GM19467 (cell line): ENCODE data around the gene NTF3.

Experiments
- ATAC-seq: cut with Tn5 transposase; IDR thresholded peaks from one replicate; pipeline ENCODE4 v1.9.1; 2021; ENCODE audit warnings: mild to moderate bottlenecking, moderate library complexity; ENCODE audit not compliant: unreplicated experiment

Gene NTF3

DNA sequence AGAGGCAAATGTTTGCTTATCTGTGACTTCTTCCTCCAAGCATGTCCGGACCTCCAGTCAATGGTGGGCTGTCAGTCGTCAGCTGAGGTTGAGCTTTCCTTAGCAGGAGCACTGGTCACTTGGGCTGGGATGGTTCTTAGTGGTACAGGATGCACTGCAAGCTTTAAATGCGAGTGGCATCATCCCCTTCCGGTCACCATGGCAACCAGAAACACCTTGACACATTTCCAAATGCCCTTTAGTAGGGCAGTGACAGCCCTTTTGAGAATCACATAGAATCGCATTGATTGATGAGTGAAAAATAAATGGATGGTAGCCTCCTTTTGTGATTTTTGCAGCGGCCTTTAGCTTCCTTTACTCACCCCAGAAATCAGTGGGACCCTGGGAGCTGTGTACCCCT lies 24.1 kb downstream of the NTF3 start:
- no peak for ATAC-seq

DNA sequence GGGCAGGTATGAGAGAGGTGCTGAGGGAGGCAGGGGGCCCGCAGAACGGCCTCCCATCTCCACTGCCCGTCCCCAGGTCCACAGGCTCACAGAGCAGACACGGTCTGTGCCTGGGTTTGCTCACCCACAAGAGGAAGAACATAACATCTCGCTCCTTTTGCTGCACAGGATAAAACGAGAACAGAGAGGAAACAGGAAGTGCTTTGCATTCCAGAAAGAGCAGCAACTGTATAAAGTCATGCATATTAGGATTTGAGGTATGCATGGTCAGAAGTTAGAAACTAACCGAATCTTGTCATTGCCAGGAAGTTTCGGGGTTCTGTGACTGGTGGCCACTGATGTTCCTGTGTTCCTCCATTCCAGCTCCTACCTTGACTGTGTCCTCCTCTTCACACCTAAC lies 25.0 kb downstream of the NTF3 start:
- no peak for ATAC-seq

DNA sequence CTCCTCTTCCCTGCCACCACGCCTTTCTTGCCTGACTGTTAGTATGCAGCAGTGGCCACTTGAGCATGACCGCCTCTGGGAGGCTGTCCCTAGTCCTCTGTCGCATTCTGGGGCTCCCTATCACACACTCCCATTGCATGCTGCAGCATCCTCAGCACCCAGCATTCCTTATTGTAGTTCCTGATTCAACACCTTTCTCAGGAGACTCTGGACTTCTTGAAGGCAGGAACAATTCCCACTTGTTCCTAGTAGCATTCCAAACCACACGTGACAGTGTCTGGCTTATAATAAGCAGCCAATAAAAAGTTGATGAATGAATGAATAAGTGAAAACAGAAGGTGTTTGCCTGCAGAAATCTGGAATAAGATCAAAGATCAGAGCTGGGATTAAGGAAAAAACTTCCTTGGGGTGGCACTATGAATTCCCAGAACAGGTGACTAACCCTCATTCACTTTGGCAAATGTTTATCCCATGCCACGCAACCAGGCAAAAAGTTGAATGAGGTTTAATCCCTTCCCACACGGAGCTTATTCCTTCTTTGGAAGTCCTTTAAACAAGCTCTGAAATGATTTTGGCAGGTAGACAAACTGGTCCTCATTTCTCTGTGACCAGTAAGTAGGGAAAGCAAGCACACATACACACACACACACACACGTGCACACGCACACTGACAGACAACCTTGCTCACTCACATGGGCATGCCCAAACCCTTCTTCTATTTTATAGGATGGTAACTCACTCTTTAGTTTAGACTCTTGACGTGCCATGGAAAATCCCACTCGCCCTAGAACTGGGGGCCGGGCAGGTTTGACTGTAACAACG lies 26.5 kb downstream of the NTF3 start:
- ATAC-seq: no peak

DNA sequence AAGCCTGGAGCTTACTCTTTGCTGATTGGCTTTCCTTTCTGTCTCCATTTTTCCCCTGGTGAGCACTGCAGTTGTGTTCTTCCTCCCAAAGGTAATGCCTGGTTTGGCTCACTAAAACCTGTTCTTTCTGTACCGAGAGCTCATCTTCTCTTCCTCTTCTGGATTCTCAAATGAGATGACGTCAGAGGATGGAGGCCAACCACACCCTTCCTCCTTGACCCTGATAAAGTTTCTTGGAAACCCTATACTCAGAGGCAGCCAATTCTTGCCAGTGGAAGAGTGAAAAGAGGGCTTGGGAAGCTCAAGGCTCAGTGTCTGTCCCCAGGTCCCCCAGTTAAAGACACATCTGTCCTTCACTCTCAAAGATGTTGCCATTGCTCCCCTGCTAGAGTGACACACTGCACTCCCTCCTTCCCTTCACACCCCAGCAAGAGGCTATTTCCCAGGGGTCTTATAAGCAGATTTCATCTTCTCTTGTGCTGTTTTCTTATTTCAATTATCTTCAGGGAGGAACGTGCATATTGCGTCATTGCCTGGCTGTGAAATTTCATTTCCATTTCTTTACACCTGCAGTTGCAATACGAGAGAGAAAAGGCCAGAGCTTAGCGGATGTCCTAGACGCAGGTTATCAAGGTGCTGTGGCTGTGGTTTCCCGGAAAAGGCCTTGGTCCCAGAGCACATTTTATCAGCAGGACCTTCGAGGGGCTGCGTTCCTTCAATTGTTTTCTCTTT lies 27.3 kb downstream of the NTF3 start:
- ATAC-seq: no peak

DNA sequence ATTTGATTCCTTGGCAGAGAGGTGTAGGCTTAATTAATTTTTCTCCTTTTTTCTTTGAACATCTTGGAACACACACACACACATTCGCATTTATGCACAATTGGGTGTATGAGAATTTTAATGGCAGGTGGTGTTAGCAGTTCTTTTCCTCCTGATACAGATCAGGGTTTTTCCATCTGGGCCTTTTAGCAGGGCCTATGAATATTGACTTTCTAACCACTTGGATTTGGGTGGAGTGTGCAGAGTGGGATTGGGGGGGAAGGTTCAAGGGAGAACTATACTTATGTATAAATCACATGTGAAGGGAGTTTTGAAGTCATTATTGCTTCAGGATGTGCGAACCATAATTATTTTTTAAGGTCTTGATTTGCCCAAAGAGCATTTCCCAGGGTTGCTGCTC lies 28.9 kb downstream of the NTF3 start:
- no peak for ATAC-seq

DNA sequence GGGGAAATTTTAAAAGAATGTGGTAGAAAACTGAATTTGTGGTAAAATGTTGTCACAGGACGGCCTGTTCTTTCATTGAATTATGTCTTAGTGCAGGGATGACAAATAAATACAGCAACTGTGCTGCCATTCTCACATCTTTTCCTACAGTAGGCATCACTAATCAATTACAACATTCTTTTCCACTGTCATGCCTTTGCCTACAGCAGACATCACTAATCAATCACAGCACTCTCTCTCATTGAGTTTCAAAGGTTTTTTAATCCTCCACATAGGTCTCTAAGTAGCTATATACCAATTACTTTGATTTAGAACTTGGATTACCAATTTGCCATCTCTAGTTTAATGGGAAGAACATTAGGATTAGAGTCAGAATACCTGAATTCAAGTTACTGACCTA lies 30.1 kb downstream of the NTF3 start:
- ATAC-seq: no peak

DNA sequence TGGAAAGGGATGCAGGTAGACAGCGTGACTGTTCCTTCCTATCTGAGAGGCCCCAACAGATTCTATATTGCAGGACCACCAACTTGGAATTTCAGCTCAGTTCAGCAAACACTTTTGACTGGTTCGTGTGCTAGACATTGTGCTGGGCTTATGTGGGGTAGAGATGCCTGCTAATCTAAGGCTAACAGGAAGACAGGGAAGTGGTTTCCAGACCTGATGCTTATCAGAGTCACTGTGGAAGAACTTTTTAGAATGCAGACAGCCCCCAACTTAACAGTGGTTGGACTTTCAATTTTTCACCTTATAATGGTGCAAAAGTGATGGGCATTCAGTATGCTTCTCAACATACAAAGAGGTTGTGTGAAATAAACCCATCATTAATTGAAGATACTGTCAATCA lies 32.2 kb downstream of the NTF3 start:
- ATAC-seq: no peak

DNA sequence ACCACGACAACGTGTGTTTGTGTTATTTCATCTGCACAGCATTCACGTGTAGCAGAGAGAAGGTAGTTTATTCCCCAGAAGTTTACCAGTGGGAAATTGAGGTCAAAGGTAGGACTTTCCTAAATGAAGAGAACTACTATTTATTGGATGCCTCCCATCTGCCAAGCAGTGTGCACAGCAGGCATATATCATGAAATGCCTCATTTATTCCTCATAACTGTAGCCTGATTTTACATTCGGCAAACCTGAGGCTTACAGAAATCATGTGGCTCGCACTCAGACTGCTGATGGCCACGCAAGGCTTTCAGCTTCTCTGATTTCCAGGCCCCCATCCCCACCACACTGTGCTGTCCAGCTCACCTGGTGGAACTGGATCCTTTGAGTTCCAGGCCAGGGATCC lies 33.5 kb downstream of the NTF3 start:
- no peak for ATAC-seq

DNA sequence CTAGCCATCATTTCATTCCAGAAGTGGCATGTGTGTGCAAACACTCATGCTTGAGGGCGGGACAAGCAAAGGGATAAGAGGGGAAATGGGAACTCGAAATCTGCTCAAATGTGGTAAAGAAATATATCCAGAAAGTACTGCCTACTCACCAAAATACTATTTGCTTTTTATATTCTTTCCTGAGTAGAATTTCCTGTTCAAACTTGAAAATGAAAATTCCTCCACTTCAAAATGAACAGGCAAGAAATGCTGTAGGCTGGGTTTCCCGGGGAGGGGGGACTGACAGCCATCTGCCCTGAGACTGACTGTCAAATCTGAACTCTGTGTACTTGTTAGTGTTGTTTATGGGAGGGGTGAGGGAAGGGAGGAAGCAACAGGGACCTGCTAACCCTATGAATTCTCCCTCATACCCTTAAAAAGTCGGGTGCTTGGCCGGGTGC lies 34.6 kb downstream of the NTF3 start:
- ATAC-seq: no peak

DNA sequence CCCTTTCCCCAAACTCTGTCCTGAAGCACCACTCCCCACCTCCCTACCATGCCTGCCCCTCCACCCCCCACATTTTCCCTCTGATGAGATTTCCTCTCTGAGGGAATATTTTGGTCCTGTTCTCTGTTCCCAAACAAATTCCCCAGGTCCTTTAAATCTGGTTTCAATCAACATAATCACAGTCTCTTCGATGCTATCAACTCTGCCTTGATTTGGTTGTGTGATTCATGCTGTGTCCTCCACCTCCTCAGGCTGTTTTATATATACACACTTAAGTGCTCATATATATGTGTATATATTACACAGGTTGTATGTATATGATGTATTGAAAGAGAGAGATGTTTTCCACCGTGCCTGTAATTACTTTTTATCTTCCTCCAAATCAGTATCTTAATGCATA lies 36.0 kb downstream of the NTF3 start:
- no peak for ATAC-seq

DNA sequence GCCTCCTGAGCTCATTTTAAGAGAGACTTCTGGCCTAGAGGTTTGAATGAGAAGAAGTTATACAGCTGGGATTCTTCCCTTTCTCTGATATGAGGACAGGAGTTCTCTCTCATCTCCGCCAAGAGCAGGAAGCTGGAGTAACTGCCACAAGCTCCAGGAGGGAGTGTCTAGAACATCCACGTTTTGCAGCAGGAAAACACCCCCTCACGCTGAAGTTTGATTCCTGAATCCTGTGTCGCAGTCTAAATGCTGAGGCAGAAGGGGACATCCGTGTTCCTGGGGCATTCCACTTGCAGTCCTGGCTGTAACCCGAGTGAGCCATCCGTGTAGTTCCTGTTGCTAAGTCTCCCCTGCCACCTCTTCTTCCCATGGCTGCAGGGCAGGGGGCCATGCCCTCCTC lies 38.3 kb downstream of the NTF3 start:
- ATAC-seq: no peak

DNA sequence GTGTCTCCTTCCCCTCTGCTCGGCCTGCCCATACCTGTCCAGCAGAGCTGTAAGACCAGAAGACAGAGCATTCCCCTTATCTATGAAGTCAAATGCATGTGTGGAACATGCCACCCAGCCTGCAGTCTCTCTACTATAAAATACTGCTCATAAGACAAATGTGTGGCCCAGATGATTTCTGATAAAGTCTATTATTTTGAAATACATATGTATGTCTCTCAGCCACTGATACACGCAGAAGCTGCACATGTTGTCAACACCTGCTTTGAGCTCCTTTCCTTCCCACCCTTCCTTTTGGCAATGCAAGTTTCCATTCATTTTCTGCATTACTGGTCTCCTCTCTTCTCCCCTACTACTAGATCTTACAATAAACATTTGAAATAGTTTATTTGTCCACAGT lies 38.8 kb downstream of the NTF3 start:
- ATAC-seq: no peak

DNA sequence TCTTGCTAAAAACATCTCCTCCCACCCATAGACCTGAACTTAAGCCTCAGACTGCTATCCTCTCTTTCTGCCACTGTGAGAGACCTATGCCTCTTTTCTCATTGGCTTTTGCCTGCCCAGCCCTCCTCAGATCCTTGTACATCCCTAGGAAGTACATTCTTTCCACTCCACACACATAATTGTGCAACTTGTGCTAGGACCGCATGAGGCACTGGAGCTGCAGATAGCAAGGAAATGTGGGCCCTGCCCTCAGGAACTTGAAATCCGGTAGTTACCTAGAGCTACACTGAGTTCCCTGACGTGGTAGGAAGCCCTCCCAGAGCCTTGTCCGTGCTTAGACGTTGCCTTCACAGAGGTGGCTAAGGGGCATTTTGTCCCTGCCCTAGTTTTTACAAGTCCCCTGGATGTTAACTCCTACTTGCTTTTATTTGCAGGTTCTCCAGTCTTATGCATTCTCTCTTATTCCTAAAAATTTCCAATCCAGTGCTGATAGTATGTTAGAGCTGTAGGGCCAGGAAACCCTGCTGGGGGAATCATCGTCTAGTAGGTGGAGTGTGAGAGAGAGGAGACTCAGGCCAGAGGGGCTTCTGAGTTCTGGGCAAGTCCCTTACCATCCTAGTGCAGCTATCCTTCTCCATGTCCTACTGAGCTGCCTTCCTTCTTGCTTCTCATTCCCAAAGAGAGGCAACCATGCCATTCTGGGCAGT lies 41.3 kb downstream of the NTF3 start:
- ATAC-seq: no peak

DNA sequence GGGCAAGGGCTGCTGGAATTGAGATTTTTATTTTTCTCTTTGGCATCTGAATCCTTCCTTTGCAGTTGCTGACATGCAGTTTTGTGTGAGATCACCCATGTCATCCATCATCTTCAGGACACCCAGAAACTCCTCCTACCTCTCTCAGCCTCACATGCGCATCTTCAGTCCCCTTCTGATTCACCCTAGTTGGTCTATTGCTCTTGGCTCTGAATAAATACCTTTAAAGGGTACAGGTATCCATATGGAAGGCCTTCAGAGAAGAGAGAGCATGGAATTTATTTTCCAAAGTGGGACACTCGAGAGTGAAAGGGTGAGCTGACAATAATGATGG lies 41.8 kb downstream of the NTF3 start:
- ATAC-seq: no peak

DNA sequence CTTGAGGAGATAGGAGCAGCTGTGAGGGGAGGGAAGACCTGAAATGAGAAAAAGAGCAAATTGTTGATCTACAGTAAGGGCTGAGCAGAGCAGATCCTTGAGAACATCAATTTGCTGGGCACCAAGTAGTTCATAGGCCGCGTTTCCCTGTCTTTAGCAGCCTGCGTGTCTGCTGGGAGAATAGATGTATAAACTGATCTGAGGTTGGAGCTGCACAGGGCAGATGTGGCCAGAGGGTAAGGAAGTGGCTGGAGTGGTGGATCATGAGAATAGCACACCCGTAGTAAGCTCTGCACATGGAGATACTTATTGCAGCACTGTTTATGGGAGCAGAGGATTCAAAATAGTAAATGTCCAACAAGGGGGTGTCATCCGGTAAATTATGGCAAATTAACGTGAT lies 44.4 kb downstream of the NTF3 start:
- no peak for ATAC-seq

DNA sequence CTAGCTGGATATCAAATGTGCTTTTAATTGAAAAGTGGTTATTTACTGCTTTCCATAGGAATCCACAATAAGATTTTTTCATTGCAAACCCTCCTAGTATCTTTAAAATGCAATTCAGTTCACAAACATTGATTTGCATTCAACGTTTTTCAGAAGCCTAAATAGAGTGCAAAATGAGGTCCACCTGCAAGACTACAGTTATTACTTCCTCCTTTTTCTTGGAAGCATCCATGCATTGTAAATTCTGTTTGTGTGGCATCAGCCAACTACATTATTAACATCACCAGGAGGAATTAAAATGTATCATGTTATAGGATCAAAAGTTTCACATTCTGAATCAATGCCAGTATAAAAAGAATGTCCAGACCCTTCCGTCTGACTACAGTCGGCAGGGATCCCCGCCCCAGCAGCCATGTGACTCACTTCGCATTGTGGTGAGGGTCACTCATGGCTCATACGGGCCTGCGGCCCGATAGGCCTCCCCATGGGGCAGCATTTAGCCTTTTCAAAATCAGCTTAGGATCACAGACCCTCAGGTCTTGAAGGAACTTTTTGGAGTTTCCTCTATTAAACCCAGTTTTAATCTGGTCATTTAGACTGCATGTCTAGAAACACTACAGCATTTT lies 46.3 kb downstream of the NTF3 start:
- ATAC-seq: no peak

DNA sequence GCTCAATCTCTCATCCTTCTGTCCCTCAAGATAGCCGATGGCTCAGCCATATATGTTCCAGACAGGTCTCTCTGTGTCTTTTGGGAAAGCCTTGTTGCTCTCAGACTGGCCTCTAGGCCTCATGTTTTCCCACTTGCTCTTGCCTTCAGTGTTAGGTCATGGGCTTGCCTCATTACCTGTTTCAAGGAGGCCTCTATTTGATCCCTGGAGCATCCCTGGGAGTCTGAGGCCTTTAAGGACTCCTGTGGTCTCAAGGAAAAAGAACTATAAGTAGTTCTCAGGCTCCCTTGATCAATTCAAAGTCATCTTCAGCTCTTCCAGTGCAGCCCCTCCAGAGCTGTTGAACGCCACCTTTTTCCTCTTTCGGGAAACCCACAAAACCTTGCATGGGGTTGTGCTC lies 47.9 kb downstream of the NTF3 start:
- no peak for ATAC-seq

DNA sequence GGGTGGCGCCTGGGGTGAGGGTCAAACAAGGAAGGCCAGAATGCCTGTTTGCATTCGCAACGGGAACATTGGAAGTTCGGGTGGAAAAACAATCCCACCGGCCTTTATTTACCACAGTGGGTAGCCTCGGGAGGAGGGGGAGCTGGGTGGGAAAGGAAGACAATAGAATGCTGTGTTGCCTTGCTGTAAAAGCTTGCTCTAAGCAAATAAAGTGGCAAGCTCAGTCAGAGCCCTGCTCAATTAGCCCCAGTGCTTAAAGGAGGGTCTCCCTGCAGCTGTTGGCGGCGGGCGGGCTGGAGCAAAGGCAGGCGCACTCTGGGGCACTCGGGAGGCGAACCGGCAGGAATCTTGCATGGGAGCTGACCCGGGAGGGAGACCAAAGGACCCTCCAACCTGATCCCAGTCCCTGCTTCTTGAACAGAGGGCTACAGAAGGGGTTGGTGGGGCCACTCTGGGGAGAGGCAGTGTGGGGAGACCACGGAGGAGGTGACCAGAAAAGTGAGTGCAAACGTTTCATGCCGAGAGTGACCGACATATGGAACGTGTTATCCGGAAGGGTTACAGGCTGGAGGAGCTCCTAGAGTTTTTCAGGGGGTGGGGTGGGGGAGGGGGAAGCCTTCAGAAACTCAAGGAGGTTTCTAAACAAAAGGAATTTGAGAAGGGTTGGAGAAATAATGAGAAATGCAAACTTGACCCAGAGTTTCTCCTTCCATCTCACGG lies 48.5 kb downstream of the NTF3 start:
- ATAC-seq: no peak

DNA sequence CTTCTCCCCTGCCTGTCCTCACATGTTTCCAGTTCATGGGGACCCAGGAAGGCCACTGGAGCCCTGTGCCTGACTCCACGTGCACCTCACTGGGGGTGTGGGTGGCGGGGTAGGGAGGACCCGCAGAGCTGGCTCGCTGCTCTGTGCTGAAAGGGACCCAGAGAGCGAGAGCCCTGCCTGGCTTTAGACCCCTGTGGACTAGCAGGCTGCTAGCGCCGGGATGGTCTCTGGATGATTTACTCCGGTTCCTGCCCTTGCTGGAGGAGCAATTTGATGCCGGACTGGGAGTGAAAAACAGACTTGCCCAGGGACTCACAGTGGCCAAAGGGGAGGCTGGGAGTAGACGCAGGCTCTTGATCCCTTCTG lies 49.0 kb downstream of the NTF3 start:
- no peak for ATAC-seq

DNA sequence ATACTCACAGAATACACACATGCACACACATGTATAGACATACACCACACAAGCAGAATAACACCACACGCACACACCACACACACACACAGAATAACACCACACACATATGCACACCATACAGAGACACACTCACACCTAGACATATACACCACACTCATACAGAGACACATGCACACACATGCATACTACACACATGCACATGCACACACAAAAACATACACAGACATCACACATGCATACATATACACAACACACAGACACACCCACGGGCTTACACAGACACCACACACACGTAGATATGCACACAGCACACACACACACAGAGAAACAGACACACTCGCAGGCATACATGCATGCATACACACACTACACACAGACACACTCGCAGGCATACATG lies 49.7 kb downstream of the NTF3 start:
- ATAC-seq: no peak

DNA sequence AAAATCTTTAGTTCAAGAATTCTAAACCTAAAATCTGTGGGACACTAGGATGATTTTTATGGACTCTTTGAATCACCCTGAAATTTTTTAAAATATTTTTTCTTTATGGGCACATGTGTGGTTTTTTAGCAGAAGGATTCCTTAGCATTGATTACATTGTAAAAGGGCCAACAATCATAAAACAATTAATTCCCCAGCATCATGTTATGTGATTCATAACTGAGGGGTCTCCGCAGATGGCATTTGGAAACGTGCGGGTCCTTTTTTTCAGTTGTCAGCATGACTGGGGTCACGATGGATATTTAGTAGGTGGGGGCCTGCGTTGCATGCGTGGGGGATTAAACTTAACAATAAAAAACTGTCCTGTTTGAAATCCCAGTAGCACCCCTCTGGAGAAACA lies 52.5 kb downstream of the NTF3 start:
- no peak for ATAC-seq
